Large intestine (tissue), 12 donors: ENCODE measurements around the gene ATOX1. TPM values are rescaled to one million over a fixed set of nuclear protein-coding genes. Genes with fewer than 3 reads are reported as not detected.

Source experiments
- DNase-seq, 2 donors: peaks; one replicate each; pipeline versions ENCODE4 v3.0.0 to v3.0.0-alpha.2; 2013
- H3K27ac ChIP-seq: one replicate; pipeline ENCODE4 v1.5.1; 2013; ENCODE audit warnings: low read length
- H3K27me3 ChIP-seq: 2 replicates; pipeline ENCODE4 v1.6.1; 2013; ENCODE audit warnings: low read length; ENCODE audit not compliant: control insufficient read depth, insufficient read depth
- H3K36me3 ChIP-seq: 2 replicates; pipeline ENCODE4 v1.6.1; 2013; ENCODE audit warnings: low read length; ENCODE audit not compliant: control insufficient read depth, insufficient read depth
- H3K4me1 ChIP-seq: one replicate; pipeline ENCODE4 v1.6.1; 2013; ENCODE audit warnings: low read length; ENCODE audit not compliant: control insufficient read depth, insufficient read depth
- H3K4me3 ChIP-seq: one replicate; pipeline ENCODE4 v1.5.1; 2013; ENCODE audit warnings: low read length
- H3K9me3 ChIP-seq: one replicate; pipeline ENCODE4 v1.6.1; 2013; ENCODE audit warnings: mild to moderate bottlenecking, low read depth, low read length, moderate library complexity; ENCODE audit not compliant: control insufficient read depth
- WGBS: methylation state at CpG from one replicate; pipeline ENCODE4 v1.1.5; 2013; ENCODE audit warnings: low lambda C conversion rate; ENCODE audit not compliant: insufficient coverage; 5-methylcytosine and 5-hydroxymethylcytosine counted together
- long read RNA-seq, 11 donors: transcript quantifications; one replicate each; lab custom pipeline, GENCODE V29; 2026
- polyA plus RNA-seq: library from polyadenylated mRNA; unstranded; fragments of 120-200 nt; gene quantifications from one replicate; pipeline ENCODE4 v1.2.1, GENCODE V29; 2013

Gene ATOX1
- polyA plus RNA-seq = 172 TPM
- long read RNA-seq, donor 1, transcript ATOX1-201 (4 exons, 488 nt) = major isoform, 63 of 75 reads
- long read RNA-seq, donor 1, partial matches to known transcripts = 5 of 75 reads
- long read RNA-seq, donor 1, other reads (novel, unspliced or antisense) = 0 of 75 reads
- long read RNA-seq, donor 2, transcript ATOX1-204 (2 exons, 423 nt) = minor isoform, 13 of 225 reads
- long read RNA-seq, donor 2, transcript ATOX1-205 (3 exons, 724 nt) = minor isoform, 32 of 225 reads
- long read RNA-seq, donor 2, transcript ATOX1-201 (4 exons, 488 nt) = major isoform, 168 of 225 reads
- long read RNA-seq, donor 2, partial matches to known transcripts = 11 of 225 reads
- long read RNA-seq, donor 2, other reads (novel, unspliced or antisense) = 0 of 225 reads
- long read RNA-seq, donor 3, transcript ATOX1-206 (3 exons, 591 nt) = minor isoform, 5 of 713 reads
- long read RNA-seq, donor 3, transcript ATOX1-201 (4 exons, 488 nt) = major isoform, 156 of 713 reads
- long read RNA-seq, donor 3, transcript ATOX1-205 (3 exons, 724 nt) = minor isoform, 15 of 713 reads
- long read RNA-seq, donor 3, transcript ATOX1-204 (2 exons, 423 nt) = minor isoform, 21 of 713 reads
- long read RNA-seq, donor 3, partial matches to known transcripts = 463 of 713 reads
- long read RNA-seq, donor 3, other reads (novel, unspliced or antisense) = 53 of 713 reads
- long read RNA-seq, donor 4, transcript ATOX1-201 (4 exons, 488 nt) = major isoform, 11 of 13 reads
- long read RNA-seq, donor 4, partial matches to known transcripts = 0 of 13 reads
- long read RNA-seq, donor 4, other reads (novel, unspliced or antisense) = 0 of 13 reads
- long read RNA-seq, donor 5, transcript ATOX1-201 (4 exons, 488 nt) = major isoform, 47 of 50 reads
- long read RNA-seq, donor 5, partial matches to known transcripts = 0 of 50 reads
- long read RNA-seq, donor 5, other reads (novel, unspliced or antisense) = 0 of 50 reads
- long read RNA-seq, donor 6, transcript ATOX1-205 (3 exons, 724 nt) = minor isoform, 10 of 153 reads
- long read RNA-seq, donor 6, transcript ATOX1-206 (3 exons, 591 nt) = minor isoform, 5 of 153 reads
- long read RNA-seq, donor 6, transcript ATOX1-204 (2 exons, 423 nt) = minor isoform, 11 of 153 reads
- long read RNA-seq, donor 6, transcript ATOX1-201 (4 exons, 488 nt) = major isoform, 114 of 153 reads
- long read RNA-seq, donor 6, partial matches to known transcripts = 13 of 153 reads
- long read RNA-seq, donor 6, other reads (novel, unspliced or antisense) = 0 of 153 reads
- long read RNA-seq, donor 7, transcript ATOX1-201 (4 exons, 488 nt) = major isoform, 36 of 43 reads
- long read RNA-seq, donor 7, partial matches to known transcripts = 0 of 43 reads
- long read RNA-seq, donor 7, other reads (novel, unspliced or antisense) = 0 of 43 reads
- long read RNA-seq, donor 8, transcript ATOX1-201 (4 exons, 488 nt) = major isoform, 168 of 508 reads
- long read RNA-seq, donor 8, transcript ATOX1-205 (3 exons, 724 nt) = minor isoform, 21 of 508 reads
- long read RNA-seq, donor 8, transcript ATOX1-204 (2 exons, 423 nt) = minor isoform, 9 of 508 reads
- long read RNA-seq, donor 8, partial matches to known transcripts = 284 of 508 reads
- long read RNA-seq, donor 8, other reads (novel, unspliced or antisense) = 25 of 508 reads
- long read RNA-seq, donor 9, transcript ATOX1-205 (3 exons, 724 nt) = minor isoform, 14 of 148 reads
- long read RNA-seq, donor 9, transcript ATOX1-204 (2 exons, 423 nt) = minor isoform, 6 of 148 reads
- long read RNA-seq, donor 9, transcript ATOX1-201 (4 exons, 488 nt) = major isoform, 115 of 148 reads
- long read RNA-seq, donor 9, partial matches to known transcripts = 11 of 148 reads
- long read RNA-seq, donor 9, other reads (novel, unspliced or antisense) = 0 of 148 reads
- long read RNA-seq, donor 10, transcript ATOX1-204 (2 exons, 423 nt) = minor isoform, 5 of 346 reads
- long read RNA-seq, donor 10, transcript ATOX1-201 (4 exons, 488 nt) = major isoform, 105 of 346 reads
- long read RNA-seq, donor 10, transcript ATOX1-205 (3 exons, 724 nt) = minor isoform, 14 of 346 reads
- long read RNA-seq, donor 10, partial matches to known transcripts = 190 of 346 reads
- long read RNA-seq, donor 10, other reads (novel, unspliced or antisense) = 29 of 346 reads
- long read RNA-seq, donor 11, transcript ATOX1-201 (4 exons, 488 nt) = major isoform, 87 of 352 reads
- long read RNA-seq, donor 11, transcript ATOX1-204 (2 exons, 423 nt) = minor isoform, 8 of 352 reads
- long read RNA-seq, donor 11, transcript ATOX1-205 (3 exons, 724 nt) = minor isoform, 13 of 352 reads
- long read RNA-seq, donor 11, partial matches to known transcripts = 213 of 352 reads
- long read RNA-seq, donor 11, other reads (novel, unspliced or antisense) = 30 of 352 reads

- WGBS = 0% methylated on average over 3 of the region's 61 CpGs
- peak; percentile 92 to 93 for DNase-seq
- H3K36me3 ChIP-seq = peaks cover under 1% of the 10 kb centered on the region
- peak within 1 kb of the TSS; percentile 82 for H3K27ac ChIP-seq
- H3K4me3 ChIP-seq = peak within 1 kb of the TSS; percentile 93
- H3K9me3 ChIP-seq = no peaks in the 10 kb centered on the region
- peaks cover 38% of the 10 kb centered on the region for H3K4me1 ChIP-seq
- no peaks in the 10 kb centered on the region for H3K27me3 ChIP-seq
These were observed at the start of gene ATOX1 for GRCh38 chr5:151758430-151759241. Gene ATOX1, minus strand, starts transcription at chr5:151758631. Its CDS starts 80 bp downstream, at chr5:151758551.

- Histone ChIP-seq H3K27me3 (no peaks in the 10 kb centered on the region), H3K4me3 (no peak overlapping the region), H3K4me1 (no peaks in the 10 kb centered on the region), H3K9me3 (no peaks in the 10 kb centered on the region), H3K36me3 (peaks cover 67% of the 10 kb centered on the region), H3K27ac (no peak overlapping the region)
- no peak for DNase-seq
- WGBS = 80% methylated on average over 1 of the region's 3 CpGs
These were observed 47.2 kb upstream of the ATOX1 start for GRCh38 chr5:151805414-151806223.

DNA sequence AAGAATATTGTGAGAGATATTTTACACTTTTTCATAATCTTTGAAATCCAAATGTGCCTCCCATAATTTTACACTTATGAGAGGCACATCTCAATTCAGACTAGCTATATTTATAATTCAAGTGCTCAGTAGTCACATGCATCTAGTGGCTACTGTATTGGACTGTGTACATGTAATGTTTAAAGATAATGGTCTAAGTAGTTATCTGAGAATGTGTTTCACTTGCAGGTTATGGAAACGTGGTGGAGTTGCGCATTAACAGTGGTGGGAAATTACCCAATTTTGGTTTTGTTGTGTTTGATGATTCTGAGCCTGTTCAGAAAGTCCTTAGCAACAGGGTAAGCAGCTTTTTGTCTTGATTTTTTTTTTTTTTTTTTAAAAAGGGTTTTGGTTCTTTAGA lies 42.1 kb upstream of the ATOX1 start:
- Histone ChIP-seq H3K4me3 (no peak overlapping the region), H3K27me3 (no peaks in the 10 kb centered on the region), H3K9me3 (no peaks in the 10 kb centered on the region), H3K4me1 (no peaks in the 10 kb centered on the region), H3K36me3 (peaks cover 73% of the 10 kb centered on the region), H3K27ac (no peak overlapping the region)
- WGBS = no CpG with 5 or more reads among the region's 2 CpGs
- no peak for DNase-seq

GRCh38 chr5:151799407-151799806 lies 41.0 kb upstream of the ATOX1 start:
- no peaks in the 10 kb centered on the region for H3K9me3 ChIP-seq
- H3K4me3 ChIP-seq = no peak overlapping the region
- no peaks in the 10 kb centered on the region for H3K27me3 ChIP-seq
- H3K36me3 ChIP-seq = peaks cover 79% of the 10 kb centered on the region
- H3K4me1 ChIP-seq = no peaks in the 10 kb centered on the region
- WGBS = 80% methylated on average over 1 of the region's 3 CpGs
- DNase-seq = no peak
- H3K27ac ChIP-seq = no peak overlapping the region

DNA sequence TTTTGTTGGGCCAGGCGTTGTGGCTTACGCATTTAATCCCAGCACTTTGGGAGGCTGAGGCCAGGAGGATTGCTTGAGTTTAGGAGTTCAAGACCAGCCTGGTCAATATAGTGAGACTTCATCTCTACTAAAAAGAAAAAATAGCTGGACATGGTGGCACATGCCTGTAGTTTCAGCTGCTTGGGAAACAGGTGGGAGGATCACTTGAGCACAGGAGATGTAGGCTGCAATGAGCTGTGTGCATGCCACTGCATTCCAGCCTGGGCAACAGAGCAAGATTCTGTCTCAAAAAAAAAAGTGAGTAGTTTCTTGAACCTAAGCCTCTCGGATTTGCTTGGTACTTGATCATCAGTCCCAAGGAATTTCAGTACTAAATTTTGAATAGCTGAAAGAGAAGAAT lies 40.2 kb upstream of the ATOX1 start:
- no peak overlapping the region for H3K27ac ChIP-seq
- 100% methylated on average over 2 of the region's 3 CpGs for WGBS
- H3K4me1 ChIP-seq = no peaks in the 10 kb centered on the region
- no peak for DNase-seq
- no peak overlapping the region for H3K4me3 ChIP-seq
- H3K36me3 ChIP-seq = peaks cover 82% of the 10 kb centered on the region
- H3K27me3 ChIP-seq = no peaks in the 10 kb centered on the region
- H3K9me3 ChIP-seq = no peaks in the 10 kb centered on the region

GRCh38 chr5:151795426-151795825 lies 37.0 kb upstream of the ATOX1 start:
- Histone ChIP-seq H3K36me3 (peaks cover 81% of the 10 kb centered on the region), H3K27ac (no peak overlapping the region), H3K4me3 (no peak overlapping the region), H3K27me3 (no peaks in the 10 kb centered on the region), H3K4me1 (no peaks in the 10 kb centered on the region), H3K9me3 (no peaks in the 10 kb centered on the region)
- WGBS = 100% methylated on average over 1 of the region's 1 CpG
- DNase-seq = no peak

GRCh38 chr5:151793358-151793757 lies 34.9 kb upstream of the ATOX1 start:
- H3K4me3 ChIP-seq = no peak overlapping the region
- H3K9me3 ChIP-seq = no peaks in the 10 kb centered on the region
- no peaks in the 10 kb centered on the region for H3K4me1 ChIP-seq
- H3K36me3 ChIP-seq = peaks cover 83% of the 10 kb centered on the region
- H3K27ac ChIP-seq = no peak overlapping the region
- no peak for DNase-seq
- no CpG with 5 or more reads among the region's 3 CpGs for whole genome bisulfite sequencing
- H3K27me3 ChIP-seq = no peaks in the 10 kb centered on the region

GRCh38 chr5:151787817-151788216 lies 29.4 kb upstream of the ATOX1 start:
- Histone ChIP-seq H3K9me3 (no peaks in the 10 kb centered on the region), H3K4me1 (peaks cover 4% of the 10 kb centered on the region), H3K27me3 (no peaks in the 10 kb centered on the region), H3K27ac (no peak overlapping the region), H3K4me3 (no peak overlapping the region), H3K36me3 (peaks cover 41% of the 10 kb centered on the region)
- DNase-seq = no peak
- 100% methylated on average over 1 of the region's 6 CpGs for WGBS
